Endothelial cell of umbilical vein (primary cell): ENCODE measurements around the gene WEE2.

Experiments
- CTCF ChIP-seq, 2 donors: IDR thresholded peaks; 1 replicate in 1 of 2; 2 replicates in 1 of 2; pipeline ENCODE4 v1.5.1; 2011; ENCODE audit warnings: low read length in 2 of 2, mild to moderate bottlenecking in 2 of 2, moderate library complexity in 2 of 2, control low read depth in 1 of 2, inconsistent platforms in 1 of 2, low read depth in 1 of 2; ENCODE audit not compliant: insufficient read depth in 1 of 2; ENCODE audit errors: extremely low read depth in 1 of 2
- EZH2 ChIP-seq: IDR thresholded peaks from 2 replicates; pipeline ENCODE4 v1.6.1; 2012; ENCODE audit warnings: borderline replicate concordance, low read depth, mild to moderate bottlenecking, moderate library complexity, low read length, inconsistent platforms; ENCODE audit not compliant: severe bottlenecking
- FOS ChIP-seq: IDR thresholded peaks from 2 replicates; pipeline ENCODE4 v1.6.1; 2011; ENCODE audit warnings: mild to moderate bottlenecking, low read length, moderate library complexity, borderline replicate concordance; ENCODE audit not compliant: insufficient read depth
- GATA2 ChIP-seq: IDR thresholded peaks from 2 replicates; pipeline ENCODE4 v1.7.0; 2011; ENCODE audit warnings: low read depth, mild to moderate bottlenecking, moderate library complexity, mixed read lengths, low read length; ENCODE audit not compliant: insufficient read length, insufficient read depth
- JUN ChIP-seq: IDR thresholded peaks from 2 replicates; pipeline ENCODE4 v1.6.1; 2011; ENCODE audit warnings: borderline replicate concordance, low read depth; ENCODE audit not compliant: insufficient read length, insufficient read depth
- MYC ChIP-seq: IDR thresholded peaks from one replicate; pipeline ENCODE4 v1.6.1; 2011; ENCODE audit warnings: mild to moderate bottlenecking, low read depth, low read length
- POLR2A ChIP-seq: IDR thresholded peaks from 2 replicates; pipeline ENCODE4 v1.6.1; 2012; ENCODE audit warnings: low read depth, mild to moderate bottlenecking, control low read depth, low read length
- POLR2AphosphoS5 ChIP-seq: IDR thresholded peaks from 2 replicates; pipeline ENCODE4 v1.6.1; 2012; ENCODE audit warnings: low read depth, mild to moderate bottlenecking, control low read depth, low read length, moderate library complexity; ENCODE audit not compliant: insufficient read depth
- TF ChIP-seq, protein P1 (sequence below): IDR thresholded peaks from 2 replicates; pipeline ENCODE4 v1.6.1; 2011; ENCODE audit not compliant: insufficient read depth, insufficient read length

DNA sequence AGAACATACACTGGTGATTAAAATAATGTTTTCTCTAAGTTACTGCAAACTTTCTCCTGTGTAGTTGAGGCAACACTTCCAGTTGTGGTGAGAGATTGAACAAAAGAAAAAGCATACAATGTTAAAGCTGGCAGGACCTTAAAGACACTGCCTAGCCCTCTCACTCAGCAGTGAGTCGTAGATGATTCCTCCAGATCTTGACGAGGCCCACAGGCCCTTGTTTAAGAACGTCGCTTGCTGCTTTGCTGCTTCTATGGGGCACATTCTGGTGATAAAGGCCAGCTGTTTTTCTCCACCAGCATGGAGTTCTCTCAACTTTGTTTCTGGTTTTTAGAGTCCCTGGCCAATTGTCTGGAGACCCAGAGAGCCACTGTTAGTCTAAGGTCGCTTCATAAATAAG lies 3.4 kb upstream of the WEE2 start:
- no peak for TF ChIP-seq CTCF (IDR thresholded peaks at IDR 0.05; ENCODE audit: extremely low read depth in 1 of 2, insufficient read depth in 1 of 2, low read depth in 1 of 2, low read length in 2 of 2)
- TF ChIP-seq JUN: no peak
- TF ChIP-seq POLR2A: no peak
- TF ChIP-seq, protein P1, sequence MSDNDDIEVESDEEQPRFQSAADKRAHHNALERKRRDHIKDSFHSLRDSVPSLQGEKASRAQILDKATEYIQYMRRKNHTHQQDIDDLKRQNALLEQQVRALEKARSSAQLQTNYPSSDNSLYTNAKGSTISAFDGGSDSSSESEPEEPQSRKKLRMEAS: no peak
- TF ChIP-seq POLR2AphosphoS5: no peak
- no peak for TF ChIP-seq EZH2
- TF ChIP-seq GATA2: no peak
- TF ChIP-seq MYC: no peak
- no peak for TF ChIP-seq FOS
